GM18951 (cell line): Measurements from ENCODE around the gene PCGF5.

Experiments used
- POLR2A ChIP-seq: IDR thresholded peaks from 4 replicates; pipeline ENCODE4 v1.6.1; 2011; ENCODE audit warnings: mild to moderate bottlenecking; ENCODE audit not compliant: insufficient read length, insufficient read depth; ENCODE audit errors: extremely low read depth
- in situ Hi-C: fragments of 300-500 bp; cut with MboI; formaldehyde crosslinking; loops from one replicate; pipeline ENCODE4 v1.12.0; 2022; ENCODE audit warnings: low sequenced_read_pairs, mixed read lengths, inconsistent platforms; ENCODE audit not compliant: unreplicated experiment

Gene PCGF5

DNA sequence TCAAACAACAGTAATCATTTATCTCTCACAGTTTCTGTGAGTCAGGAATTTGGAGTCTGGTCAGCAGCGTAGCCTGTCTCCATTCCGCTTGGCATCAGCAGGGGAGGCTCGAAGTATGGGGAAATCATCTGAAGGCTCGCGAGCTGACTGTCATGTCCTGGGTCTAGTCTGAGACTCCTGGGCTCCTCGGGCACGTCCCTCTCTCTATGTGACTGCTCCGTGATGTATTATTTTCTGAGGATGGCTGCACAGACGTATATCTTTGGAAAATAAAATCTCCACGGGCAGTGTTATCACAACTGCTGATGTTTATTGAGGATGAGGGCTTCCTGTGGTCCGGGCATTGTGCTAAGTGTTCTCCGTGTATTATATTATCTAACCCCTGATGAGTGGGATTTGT lies 23.3 kb upstream of the PCGF5 start:
- no peak for TF ChIP-seq POLR2A

GRCh38 chr10:91198781-91199180 lies 21.7 kb upstream of the PCGF5 start:
- no peak for TF ChIP-seq POLR2A
- in situ Hi-C loops = no loop called here

More for the DNA sequence above, 23.3 kb upstream of the PCGF5 start:
- in situ Hi-C loops = no loop called here

DNA sequence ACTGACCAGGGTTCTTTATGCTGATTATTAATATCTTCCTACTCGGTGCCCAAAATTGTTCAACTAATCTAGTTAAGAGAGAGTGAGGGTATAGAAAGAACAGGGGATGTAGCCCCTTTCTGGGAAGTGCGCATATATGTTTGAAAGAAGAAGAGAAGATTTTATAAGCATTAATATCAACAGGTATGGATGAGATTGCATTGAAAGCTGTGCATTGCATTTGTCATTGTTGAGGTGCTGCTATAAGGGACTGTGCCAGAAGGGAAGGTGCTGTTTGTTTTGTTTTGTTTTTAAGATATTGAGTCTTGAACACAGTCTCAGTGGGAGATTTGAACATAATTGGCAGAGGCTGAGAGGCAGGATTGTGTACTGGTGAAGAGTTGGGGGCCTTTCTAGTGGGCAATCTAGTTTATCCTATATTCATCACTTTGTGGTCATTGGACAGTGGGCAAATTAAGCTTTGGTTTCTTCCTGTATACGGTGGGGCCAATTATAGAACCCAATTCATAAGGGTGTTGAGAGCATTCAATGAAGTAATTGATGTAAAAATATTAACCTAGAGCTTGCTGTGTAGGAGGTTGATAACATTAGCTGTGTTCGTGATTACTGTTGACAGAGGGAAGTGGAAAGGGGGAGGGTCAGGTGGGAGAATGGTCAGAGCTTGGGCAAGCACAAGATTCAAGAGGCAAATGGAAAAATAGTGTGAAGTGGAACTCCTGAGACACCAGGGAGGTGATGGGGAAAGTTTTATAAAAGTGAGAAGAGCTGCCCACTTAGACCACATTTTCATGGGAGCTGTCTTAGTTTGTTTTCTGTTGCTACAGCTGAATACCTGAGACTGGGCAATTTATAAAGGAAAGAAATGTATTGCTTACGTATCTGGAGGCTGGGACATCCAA lies 19.9 kb upstream of the PCGF5 start:
- TF ChIP-seq POLR2A = no peak
- in situ Hi-C loops = no loop called here

- TF ChIP-seq POLR2A = no peak
- in situ Hi-C loops = no loop called here
Measured at GRCh38 chr10:91201213-91201996, 19.1 kb upstream of the PCGF5 start.

GRCh38 chr10:91206427-91206826 lies 14.0 kb upstream of the PCGF5 start:
- in situ Hi-C loops = no loop called here
- TF ChIP-seq POLR2A = no peak

DNA sequence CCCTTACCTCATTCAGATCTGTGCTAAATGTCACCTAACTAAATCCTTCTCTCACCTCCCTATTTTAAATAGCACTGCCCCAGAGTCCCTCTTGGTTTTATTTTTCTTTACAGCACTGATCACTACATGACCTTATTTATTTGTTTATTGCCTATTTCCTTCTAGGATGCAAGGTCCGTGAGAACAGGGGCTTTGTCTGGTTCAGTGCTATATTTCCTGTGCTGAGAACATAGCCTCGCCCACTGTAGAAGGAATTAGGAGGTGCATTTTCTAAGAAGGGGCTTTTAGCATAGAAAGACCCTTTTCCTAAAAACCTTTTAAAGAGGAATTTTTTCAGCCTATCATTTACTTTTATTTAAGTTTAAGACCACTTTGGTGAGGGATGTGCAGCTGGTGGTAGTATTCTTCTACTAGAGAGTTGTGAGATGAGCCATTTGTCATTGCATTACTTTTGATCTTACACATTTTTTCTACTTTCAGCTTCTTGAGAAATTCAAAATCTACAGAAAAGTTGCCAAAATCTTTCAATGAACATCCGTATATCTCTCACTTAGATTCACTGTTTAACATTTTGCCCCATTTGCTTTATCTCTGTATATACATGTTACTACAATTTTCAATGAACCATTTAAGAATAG lies 13.5 kb upstream of the PCGF5 start:
- in situ Hi-C loops = no loop called here

DNA sequence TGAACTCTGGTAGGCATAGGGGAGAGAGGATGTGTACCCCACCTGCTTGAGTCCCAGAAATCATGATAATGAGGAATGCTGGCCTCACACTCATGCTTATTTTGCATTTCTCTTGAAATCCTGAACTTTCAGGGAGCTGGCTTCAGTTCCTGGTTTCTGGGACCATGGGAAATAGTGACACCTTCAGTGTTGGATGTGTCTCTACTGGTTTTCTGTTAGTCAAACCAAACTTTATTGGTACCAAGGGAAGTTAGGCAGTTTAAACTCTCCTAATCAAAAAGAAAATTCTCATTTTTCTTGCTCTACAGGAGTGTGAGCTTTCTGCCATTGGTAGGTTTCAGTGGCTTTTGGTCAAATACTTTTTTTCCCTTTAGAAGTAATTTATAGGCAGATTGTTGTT lies 11.8 kb upstream of the PCGF5 start:
- in situ Hi-C loops = no loop called here
- no peak for TF ChIP-seq POLR2A

More for the DNA sequence above, 13.5 kb upstream of the PCGF5 start:
- no peak for TF ChIP-seq POLR2A

GRCh38 chr10:91210014-91210413 lies 10.4 kb upstream of the PCGF5 start:
- in situ Hi-C loops = no loop called here
- TF ChIP-seq POLR2A = no peak

- in situ Hi-C loops = no loop called here
- TF ChIP-seq POLR2A = no peak
Measured at GRCh38 chr10:91210435-91210834, 10.0 kb upstream of the PCGF5 start.

DNA sequence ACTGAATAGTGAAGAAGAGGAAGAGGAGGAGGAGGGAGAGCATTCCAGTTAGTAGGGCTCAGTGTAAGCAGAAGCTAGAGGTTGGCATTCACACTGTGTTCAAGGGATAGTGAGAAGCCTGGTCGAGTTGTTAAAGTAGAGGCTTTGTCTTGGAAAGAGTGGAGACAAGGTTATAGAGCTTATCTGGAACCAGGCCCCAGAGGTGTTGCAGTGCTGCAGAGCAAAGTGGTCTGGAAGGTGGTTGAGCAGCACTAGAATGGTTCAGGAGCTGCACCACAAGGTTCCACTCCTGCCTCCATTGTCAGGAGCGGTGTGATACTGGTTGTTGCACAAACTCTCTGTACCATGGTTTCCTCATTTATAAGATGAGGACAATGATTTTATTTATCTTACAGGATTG lies 8.8 kb upstream of the PCGF5 start:
- no peak for TF ChIP-seq POLR2A
- in situ Hi-C loops = no loop called here

- TF ChIP-seq POLR2A = no peak
- in situ Hi-C loops = no loop called here
Measured at GRCh38 chr10:91214911-91215310, 5.6 kb upstream of the PCGF5 start.

DNA sequence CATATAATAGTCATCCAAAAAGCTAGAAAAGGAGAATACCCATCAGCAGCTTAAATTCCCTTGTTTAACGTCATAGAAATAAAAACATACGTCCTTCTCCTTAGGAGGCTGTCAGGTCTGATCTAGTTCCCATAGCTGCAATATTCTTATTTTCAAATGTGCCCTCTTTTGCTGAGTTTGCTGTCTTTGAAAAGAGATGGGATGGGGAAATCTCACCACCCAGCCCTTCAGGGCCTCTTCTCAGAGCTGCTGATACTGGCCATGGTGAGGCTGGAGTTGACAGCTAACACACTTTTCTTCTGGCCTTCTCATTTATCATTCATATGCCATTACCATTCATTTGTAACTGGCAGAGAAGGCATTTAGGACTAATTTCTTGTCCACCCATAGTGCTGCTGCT lies 5.1 kb upstream of the PCGF5 start:
- TF ChIP-seq POLR2A = no peak
- in situ Hi-C loops = no loop called here

DNA sequence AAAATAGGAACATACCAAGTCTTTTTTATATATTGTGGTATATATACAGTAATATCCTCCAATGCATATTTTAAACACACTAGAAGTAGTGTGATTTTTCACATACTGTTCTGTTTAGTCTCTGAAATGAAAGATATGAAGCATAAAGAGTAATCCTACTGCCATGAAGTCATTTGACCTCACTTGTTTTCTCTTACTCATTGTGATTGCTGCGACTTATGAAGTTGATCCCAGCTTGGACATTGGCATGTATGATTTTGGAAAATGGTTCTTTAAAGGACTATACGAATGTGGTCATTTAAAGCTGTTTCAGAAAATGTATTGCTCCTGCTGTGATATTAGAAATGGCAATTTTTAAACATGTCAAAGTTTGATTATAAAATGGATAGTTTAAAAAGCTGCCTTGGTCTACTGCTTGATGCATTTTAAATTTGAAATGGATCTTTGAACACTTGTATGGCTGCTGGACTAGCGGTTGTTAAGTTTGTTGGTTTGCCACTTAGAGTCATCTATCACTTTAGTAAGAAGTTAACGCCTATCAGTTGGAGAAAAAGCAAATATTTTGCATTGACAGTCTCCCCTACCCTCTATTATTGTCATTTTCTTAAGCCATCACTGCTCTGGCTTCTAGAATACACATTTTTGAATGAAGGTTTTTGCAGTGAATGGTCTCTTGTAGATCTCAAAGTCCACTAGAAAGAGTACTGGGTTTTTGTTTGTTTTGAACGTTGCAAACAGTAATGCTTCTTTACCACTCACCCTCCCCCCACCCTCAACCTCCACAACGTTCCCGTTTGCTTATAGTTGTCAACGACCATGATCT lies 881 bp upstream of the PCGF5 start:
- in situ Hi-C loops = no loop called here
- TF ChIP-seq POLR2A = no peak
